ENCODE results near the gene LHFPL3.
A peak's percentile ranks its signal among the peaks of the same experiment; 100 is the strongest.
"Not testable (repeated sequence)": the region's sequence is repeated elsewhere in the genome, so short reads cannot be mapped to it uniquely, and the experiment has no call there.

Gene LHFPL3

DNA sequence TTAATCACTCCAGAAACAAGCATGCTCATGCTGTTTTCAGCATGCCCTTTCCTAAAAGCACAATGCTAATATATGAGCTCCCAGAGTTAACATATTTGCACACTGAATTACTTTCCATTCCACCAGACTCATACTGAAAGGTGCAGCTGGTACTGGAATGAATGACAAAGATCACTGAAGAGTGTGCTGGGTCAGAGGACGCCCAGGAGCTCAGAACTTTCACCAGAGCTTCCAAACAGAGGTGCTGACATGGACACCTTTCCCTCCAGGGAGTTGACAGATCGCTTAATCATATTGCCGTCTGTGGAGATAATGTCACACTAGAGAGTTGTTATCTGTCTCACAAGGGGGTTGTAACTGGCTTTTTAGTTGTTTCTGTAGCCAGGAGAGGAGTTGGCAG lies 292.9 kb downstream of the LHFPL3 start:
- DNase-seq, result no peak

DNA sequence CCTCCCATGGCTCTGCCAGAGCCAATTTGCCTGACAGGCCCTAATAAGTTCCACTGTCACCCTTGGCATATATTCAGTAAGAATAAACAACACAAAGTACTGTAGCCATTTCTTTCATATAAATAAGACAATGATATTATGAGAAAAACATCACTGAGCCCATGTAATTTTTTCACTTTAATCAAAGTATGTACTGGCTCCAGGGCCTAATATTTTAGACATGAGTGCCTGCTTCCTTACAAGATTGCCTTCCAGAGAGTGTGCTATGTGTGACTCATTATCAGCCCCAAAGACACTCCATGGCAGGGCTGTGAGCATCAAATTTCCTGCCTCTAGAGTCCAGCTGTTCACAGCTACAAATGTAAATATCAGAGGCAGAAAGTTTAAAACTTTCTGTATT lies 297.6 kb downstream of the LHFPL3 start:
- DNase-seq, result no peak

DNA sequence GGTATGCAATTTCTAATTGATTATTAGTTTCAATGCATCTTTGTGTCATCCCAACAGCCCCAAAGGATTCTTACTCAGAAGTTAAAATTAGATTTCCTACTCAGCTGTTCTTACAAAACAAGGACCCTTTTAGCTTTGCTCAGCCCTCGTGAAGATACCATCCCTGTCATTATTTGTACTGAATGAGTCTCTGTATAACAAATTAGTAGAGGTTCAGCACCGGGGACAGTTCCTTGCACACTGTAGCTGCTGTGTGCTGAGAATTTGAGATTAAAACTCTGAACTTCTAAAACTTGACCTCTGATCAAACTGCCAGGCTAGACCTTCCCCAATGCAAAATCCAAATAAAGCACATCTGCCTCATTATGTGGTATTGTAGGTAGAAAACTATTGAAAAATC lies 299.1 kb downstream of the LHFPL3 start:
- peak; percentile 67 for DNase-seq

DNA sequence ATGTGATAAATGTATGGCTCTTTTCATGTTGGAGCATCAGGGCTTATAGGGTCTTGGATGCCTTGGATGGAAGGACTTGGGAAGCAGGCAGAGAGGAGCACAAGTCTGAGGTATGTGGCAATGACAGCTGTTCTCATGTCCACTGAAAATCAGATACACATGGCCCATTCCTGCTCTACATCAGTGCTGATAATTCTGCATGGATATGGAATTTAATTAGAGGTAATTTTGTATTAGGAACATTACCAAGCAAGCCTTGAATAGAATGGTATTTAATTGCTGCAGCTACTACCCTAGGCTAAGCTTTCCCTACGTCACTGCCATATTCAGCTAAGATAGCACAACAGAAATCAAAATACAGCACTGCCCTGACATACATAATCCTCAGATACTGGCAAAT lies 299.6 kb downstream of the LHFPL3 start:
- DNase-seq, result no peak

DNA sequence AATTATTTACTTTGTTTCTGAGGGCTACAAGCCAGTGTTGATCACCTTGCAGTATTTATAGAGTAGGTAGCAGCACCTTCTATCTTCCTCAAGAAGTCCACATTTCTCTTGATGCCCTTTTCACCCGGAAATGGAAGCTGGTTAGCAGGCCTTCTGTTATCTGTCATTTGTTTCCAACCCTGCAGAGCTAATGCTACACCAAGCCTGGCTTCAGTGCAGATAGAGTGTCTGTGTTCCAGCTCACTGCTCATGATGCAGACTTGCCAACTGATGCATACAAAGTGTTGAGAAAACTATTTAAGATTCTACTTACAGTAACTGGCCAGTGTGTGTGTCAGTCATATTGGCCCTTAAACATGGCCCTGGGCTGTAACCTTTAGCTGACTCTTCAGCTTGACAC lies 301.0 kb downstream of the LHFPL3 start:
- DNase-seq, result no peak

DNA sequence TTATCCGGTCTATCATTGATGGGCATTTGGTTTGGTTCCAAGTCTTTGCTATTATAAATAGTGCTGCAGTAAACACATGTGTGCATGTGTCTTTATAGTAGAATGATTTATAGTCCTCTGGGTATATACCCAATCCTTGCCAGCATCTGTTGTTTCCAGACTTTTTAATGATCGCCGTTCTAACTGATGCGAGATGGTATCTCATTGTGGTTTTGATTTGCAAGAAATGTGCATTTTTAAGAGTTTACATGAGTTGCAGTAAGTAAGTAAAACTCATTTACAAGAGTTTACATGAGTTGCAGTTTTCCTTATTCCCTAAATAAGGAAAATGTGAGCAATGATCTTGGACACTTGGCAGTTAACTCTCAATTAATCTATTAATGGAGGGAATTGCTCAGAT lies 312.1 kb downstream of the LHFPL3 start:
- DNase-seq, result no peak

DNA sequence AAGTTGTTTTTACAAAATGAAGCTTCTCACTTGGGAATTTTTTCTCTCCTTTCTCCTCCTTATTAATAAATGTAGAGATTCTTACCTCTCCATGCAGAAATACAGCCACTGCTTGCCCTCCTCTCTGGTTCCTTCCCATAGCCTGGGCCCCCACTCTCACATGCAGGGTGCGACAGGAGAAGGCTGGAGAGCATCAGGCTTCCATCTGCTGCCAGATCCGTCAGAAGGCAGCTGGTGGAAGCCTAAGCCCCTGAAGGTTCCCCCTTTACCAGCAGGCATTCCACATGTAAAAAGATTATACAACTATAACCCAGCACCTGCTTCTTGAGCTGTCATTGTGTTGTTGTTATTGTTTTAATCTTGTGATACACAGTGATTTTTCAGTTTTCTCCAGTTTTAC lies 314.2 kb downstream of the LHFPL3 start:
- DNase-seq, result no peak

DNA sequence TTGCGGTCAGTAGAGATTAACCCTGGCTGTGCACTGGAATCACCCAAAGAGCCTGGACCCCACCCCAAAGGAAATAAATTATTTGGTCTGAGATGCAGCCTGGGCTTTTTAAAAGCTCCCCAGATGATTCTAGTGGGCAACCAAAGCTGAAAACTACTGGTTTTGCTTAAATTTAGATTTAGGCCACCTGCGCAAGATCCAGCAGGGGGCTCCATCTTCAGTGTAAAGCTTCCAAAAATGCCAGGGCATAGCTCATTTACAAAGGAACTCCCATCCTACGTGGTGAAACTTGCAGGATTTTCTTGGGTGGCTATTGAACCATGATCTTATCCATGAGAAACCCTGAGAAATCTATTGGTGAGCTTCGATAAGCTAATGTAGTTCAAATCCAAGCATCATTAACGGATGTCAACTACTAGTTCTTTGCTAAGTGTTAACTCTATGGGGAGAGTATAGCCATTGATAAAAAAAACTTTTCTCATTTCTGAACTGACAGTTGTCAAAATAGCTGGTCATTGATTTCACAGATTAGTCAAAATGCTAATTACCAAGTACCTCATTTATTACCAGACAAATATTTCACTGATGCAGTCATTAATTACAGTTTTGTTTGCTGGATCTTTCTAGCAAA lies 315.3 kb downstream of the LHFPL3 start:
- DNase-seq, result peak; percentile 61

DNA sequence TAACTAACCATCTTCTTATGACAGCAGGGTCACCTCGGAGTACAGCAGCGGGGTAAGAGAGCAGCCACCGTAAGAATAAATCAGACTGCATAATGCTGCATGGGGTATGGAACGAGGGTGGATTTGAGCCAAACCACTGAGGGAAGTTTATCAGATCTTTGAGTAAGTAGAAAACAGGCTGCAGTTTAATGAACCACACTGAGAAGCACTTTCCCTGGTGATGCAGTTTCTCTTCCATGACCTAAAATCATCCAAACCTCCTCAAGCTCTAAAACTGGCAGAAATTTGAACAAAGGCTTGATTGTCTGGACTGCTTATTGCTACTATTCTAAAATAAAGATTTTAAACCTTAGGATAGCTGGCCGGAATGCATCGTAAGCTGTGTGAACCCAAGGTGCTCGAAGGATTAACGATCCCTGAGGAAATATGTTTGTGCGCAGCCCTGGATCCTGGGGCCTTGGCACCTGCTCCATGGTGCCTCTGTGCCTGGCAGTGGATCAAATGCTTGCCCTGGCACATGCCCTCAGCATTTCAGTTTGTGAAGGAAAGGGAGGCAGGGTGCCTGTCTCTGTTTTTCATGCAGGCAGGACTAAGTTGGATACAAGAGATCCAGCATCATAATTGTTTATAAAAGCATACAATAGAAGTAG lies 322.7 kb downstream of the LHFPL3 start:
- DNase-seq, result peak; percentile 48

DNA sequence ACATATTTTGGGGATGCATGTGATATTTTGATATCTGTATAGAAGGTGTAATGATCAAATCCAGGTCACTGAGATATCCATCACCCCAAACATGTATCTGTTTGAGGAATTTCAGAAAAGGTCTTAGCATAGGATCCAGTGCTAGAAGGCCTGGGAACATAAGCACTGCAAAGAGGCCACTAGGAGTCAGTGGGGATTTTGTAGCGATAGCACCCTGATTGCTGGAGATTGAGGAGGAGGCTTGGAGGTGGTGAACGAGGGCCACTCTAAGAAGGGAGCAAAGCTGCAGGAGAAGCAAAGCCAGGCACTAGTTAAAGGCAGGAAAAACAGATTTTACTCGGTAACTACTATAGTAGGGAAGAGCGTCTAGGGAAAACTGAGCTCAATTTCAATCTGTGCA lies 324.0 kb downstream of the LHFPL3 start:
- no peak for DNase-seq

DNA sequence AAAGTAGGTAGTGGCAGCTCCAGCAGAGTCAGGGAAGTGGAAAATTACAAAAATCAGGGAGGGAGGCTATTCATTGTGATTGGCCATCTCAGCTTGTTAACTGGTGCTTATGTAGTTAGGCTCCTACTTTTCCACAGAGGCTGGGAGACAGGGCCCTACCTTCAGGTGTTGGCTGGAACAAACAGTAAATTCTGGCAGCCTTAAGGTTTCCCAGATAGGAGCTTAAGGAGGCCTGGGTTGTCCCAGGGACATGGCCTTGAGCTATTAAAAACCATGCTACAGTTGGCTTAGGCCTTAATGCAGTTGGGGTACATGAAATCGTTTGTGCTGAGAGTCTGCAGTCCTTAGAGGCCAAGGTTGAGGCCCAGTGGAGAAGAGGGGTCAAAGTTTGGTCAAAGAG lies 324.5 kb downstream of the LHFPL3 start:
- DNase-seq, result no peak

DNA sequence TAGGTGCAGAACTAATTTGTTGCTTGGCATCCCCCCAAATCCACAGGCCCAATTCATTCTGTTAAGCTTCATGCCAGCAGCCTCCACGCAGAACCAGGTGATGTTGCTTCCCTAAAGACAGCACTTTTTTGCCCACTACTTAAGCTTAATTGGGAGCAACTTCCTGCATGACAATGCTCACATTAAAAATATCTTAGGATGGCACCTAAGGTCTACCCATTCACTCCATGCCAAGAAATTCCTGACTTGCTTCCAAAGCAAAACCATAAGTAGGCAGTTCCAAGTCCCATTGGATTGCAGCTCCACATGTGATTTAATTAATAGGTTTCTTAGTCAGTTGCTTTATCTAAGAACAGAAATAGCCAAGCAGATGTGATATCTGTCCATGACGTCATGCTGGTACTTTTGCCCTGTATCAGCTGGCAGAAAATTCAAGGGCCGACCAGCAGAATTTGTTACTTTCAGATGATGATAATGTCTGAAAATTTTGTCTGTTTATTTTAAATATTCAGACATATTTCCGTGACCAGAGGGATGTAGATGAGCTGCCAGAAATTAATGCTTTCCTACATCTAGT lies 325.5 kb downstream of the LHFPL3 start:
- no peak for DNase-seq

DNA sequence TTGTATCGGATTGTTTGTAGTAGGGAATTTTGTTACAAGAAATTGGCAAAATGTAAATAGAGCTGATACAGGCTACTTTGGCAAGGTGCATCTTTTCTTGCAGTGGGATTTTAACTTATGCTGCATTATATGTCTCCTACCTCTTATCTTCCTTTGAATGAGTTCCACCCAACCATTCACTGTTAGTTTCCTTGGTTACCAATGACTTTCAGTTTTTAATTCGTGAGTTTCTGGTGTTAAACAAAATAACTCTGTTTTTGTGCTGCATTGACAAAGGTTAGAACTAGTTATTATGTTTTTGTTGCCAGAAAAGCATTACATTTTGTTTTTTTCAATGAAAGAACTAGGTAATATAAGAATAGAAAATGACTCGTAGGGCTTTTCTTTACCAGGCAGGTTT lies 327.2 kb downstream of the LHFPL3 start:
- DNase-seq, result peak; percentile 3

DNA sequence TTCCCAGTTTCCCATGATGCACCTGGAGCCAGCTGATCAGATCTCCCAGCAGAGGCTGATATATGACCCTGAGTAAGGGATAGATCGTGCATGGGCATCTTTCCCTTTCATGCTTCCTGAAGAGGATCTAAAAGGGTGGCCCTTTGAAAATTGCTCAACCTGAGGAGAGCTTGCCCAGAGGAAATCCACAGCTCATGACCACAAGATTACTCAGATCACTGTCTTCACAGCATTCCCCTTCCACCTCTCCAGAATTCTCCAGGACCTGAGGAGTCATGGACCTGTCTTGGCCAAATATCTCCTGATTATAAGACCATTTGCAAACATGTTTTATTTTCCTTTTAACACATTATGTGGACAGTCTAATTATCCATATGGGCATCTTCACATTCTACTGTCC lies 328.1 kb downstream of the LHFPL3 start:
- no peak for DNase-seq

DNA sequence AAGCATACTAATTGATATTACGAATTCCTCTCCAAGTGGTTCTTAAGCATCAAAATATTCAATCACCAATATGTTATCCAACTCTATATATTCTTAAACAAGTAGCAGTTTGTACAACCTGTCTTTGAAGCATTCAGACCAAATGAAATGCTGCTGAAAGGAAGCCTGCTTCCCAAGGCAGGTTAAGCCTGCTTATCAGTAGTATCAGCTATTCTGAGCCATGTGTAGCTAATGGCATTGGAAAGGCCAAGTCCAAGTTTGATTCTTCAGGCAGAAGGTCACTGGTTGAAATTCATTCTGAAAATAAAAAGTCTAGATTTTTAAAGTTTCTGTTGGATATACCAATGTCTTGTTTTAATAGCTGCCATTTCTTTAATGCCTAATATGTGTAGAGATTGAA lies 328.7 kb downstream of the LHFPL3 start:
- DNase-seq, result no peak

DNA sequence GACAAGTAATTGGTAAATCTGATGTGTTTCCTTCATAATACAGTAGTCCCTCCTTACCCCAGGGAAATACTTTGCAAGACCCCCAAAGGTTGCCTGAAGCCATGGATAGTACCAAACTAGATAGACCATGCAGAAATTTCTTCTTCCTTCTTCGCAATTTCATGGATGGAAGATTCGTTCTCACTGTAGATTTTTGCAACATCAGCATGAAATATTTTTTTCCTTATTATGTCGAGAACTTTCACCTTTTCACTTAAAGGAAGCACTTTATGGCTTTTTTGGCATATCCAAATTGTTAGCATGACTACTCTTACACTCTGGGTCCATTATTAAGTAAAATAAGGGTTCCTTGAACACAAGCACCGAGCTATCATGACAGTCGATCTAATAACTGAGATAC lies 333.2 kb downstream of the LHFPL3 start:
- DNase-seq, result no peak

DNA sequence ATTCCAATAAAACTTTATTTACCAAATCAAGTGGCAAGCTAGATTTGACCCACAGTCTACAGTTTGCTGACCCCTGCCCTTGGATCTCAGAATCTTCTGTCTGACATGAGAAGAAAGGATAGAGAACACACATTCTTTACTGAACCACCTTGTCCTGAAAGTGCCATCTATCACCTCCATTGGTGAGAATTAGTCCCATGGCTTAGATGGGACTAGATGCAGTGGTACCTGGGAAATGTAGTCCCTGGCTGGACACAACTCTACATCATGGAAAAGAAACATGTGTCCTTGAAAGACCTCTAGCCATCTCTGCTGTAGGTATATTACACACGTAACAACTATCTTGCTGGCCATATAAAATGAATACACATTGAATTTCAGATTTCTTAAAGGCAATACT lies 336.2 kb downstream of the LHFPL3 start:
- no peak for DNase-seq

DNA sequence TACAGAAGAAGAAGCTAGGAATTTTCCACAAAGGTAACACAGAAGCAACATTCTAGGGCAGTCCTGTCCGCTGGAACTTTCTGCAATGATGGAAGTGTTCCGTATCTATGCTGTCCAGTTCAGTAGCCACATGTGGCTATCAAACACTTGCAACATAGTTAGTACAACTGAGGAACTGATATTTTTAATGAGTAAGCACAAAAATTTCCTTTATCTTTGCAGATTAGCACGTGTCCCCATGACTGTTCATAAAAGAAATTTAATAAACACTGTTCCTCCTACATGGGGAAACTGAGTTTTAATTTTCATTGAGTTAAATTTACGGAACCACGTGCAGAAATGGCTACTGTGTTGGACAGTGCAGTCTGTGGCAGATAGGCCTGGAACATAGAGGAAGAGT lies 349.2 kb downstream of the LHFPL3 start:
- DNase-seq, result no peak

DNA sequence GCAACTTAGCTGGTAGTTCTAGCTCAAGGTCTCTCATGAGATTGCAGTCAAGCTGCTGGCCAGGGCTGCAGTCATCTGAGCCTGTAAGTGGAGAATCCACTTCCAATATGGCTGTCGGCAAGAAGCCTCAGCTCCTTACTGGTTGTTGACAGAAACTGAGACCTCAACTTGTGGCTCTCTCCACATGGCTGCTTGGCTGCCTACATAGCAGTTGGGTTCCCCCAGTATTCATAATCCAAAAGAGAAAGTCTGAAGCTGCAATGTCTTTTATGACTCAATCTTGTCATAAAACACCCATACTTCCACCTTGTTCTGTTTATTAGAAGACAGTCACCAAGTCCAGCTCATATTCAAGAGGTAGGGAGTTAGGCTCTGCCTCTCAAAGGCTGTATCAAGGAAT lies 350.7 kb downstream of the LHFPL3 start:
- no peak for DNase-seq

DNA sequence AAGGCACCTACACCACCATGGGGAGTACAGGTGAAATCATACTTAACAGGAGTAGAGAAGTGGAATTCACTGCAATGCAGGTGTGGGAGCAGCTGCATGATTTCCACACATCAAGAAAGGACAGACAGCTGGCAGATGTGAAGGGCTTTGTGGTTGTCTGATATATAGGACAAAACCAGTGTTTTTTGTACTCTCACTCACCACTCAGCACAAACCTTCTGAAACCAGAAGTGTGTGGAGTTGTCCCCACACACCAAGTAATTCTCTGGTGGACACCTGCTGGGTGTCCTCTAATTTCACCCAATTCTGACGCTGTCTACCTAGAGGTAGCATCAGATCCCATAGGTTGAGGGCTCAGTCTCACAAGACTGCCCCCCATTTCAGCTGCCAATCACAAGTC lies 357.9 kb downstream of the LHFPL3 start:
- no peak for DNase-seq

DNA sequence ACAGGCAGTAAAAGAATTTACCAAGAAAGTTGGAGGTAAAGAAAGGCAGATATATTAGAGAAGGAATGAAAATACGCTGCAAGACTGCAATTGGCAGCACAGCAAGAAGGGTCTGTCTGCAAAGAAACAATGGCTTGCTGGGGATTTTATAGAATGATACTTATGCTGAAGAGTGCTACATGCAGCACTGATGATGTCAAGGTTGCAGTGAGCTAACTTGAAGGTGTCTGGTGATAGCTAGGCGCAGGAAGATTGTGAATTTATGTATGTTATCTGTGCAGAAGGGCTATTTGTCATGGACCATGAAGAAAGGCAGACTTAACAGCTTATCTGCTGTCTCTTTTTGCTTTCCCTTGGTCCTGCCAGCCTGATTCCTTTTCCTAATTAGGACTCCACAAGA lies 366.3 kb downstream of the LHFPL3 start:
- no peak for DNase-seq

DNA sequence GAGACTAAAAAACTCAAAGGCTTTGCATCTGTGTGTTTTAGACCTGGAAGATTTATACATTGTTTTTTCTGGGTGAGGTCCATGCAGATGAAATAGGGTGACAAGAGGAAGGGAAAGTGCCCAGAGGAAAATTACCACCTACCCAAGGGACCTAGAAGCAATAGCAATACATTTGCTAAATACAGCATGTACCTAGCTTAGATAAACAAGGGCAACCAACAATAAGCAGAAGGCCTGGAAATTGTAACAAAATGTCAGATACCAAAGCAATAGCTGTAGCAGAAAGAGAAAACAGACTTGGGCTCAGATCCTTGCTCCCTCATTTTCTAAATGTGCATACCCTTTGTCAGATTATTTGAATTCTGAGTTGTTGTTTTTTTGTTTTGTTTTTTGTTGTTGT lies 367.2 kb downstream of the LHFPL3 start:
- no peak for DNase-seq

DNA sequence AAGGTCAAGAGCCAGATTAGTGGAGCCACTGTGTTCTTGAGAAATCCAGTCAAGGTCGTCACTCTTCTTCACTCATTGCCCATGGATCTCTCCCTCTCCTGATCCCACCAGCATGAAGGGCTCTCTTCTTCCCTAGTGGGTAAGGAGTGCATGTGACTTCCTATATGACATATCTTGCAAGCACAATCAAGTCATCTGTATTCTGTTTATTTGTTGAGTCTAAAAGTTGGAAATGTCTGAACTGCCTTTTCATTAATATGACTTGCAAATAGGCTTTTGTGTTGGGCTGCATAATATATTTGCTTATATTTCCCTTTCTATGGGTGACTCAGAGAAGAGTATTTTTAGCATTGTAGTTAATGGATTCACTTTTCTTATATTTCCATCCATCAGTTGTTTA lies 371.9 kb downstream of the LHFPL3 start:
- no peak for DNase-seq

DNA sequence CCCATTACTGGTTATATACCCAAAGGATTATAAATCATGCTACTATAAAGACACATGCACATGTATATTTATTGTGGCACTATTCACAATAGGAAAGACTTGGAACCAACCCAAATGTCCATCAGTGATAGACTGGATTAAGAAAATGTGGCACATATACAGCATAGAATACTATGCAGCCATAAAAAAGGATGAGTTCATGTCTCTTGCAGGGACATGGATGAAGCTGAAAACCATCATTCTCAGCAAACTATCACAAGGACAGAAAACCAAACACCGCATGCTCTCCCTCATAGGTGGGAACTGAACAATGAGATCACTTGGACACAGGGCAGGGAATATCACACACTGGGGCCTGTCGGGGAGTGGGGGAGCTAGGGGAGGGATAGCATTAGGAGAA lies 392.6 kb downstream of the LHFPL3 start:
- not testable (repeated sequence) for DNase-seq

DNA sequence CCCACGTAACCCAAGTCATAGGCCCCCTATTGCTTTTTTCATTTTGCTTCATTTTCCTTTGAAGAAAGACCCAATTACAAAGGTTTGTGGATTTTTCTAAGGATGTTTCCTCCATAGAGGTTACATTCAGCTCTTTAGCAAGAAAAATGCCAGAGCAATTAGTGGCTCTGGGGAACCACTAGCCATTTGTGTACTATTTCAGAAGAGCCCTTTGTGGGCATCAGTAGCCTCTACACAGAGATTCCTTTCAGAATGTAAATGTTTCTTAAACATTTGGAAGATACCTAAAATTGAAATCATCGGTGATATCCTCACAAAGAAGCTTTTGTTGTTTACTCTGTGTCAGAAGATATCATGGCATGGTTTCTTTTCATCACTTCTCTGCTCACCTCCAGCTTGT lies 394.6 kb downstream of the LHFPL3 start:
- no peak for DNase-seq
